ENCODE measurements around the gene AFF3.

The AFF3 gene

DNA sequence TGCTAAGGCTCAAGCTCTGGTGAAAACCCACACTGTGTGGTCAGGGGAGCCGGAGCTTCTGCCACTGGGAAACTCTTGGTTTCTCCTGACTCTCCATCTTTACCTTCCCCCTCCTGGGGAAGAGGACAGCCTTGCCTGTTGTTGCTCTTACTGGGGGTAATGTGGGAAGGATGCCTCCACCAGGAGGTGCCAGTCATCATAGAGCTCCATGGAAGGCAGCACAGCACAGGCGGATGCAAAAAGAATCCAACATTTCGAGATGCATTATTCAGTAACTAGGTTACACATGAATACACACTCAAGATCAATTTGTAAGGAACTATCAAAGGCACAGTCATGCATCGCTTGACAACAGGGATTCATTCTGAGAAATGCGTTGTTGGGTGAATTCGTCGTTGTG, 322.6 kb downstream of the AFF3 start:
- no peak; the same call in 1 of the 2 replicates for TF ChIP-seq CTCF (IDR thresholded peaks at IDR 0.05; ENCODE audit: low read depth, low read length)
- no peak for DNase-seq (ENCODE audit: extremely low read depth, low read depth)

DNA sequence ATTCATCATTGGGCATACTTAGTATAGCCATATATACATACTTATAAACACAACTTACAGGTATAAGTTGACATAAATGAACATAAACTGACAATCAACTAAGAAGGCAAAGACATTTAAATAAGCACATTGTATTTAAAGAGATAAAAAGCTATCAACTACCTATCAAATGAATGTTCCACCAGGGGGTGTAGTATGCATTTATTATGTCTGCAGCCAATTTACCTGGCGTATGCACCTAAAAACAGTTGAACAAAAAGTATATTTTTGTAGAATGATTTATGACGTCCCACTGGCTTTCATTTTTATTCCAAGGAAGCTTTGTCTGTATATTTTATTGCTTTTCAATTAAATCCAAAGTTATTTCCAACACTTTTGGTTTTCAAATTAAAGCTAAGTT, 323.5 kb downstream of the AFF3 start:
- no peak for TF ChIP-seq CTCF (IDR thresholded peaks at IDR 0.05; ENCODE audit: low read depth, low read length)
- no peak for DNase-seq (ENCODE audit: extremely low read depth, low read depth)

- TF ChIP-seq CTCF (IDR thresholded peaks at IDR 0.05; ENCODE audit: low read depth, low read length): no peak
- DNase-seq (ENCODE audit: extremely low read depth, low read depth): no peak
Observed at GRCh38 chr2:99816908-99817307, 325.5 kb downstream of the AFF3 start.

DNA sequence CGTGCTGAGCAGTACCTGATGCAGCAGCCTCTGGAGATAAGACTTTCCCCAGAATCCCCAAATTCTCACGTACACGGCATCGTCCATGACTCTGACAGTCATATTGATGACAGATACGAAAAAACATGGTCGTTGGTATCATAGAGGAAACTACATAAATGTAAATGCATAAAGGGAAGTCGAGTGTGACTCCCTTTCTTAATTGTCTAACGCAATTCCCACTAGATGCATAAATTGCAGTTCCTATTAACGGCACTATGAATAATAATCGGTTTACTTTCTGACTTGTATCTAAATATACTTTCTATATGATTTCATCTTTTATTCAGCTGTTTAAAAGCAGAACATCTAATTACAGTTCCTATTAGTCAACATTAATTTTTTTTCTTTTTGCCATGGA, 330.0 kb downstream of the AFF3 start:
- TF ChIP-seq CTCF (IDR thresholded peaks at IDR 0.05; ENCODE audit: low read depth, low read length): no peak
- no peak for DNase-seq (ENCODE audit: extremely low read depth, low read depth)

DNA sequence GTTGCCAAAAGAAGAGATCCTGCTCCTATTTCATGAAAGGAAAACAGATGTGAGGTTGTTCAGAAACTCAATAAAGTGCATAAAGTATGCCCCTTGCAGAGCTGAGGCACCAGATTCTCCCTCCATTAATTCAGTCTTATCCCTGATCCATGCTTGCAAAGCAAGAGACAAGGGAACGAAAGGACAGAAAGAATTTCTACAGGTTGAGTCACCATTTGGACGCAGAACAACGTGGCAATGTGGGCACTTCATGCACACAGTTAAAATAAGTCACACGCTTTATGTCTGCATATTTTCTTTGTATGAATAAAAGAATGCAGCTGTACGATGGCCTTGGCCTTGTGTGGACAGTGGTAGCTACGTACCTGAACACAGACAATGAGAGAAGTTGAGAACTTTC, 330.8 kb downstream of the AFF3 start:
- DNase-seq (ENCODE audit: extremely low read depth, low read depth): no peak

GRCh38 chr2:99810225-99810624, 332.2 kb downstream of the AFF3 start:
- DNase-seq (ENCODE audit: extremely low read depth, low read depth): no peak
- no peak for TF ChIP-seq CTCF (IDR thresholded peaks at IDR 0.05; ENCODE audit: low read depth, low read length)

More for the DNA sequence above, 330.8 kb downstream of the AFF3 start:
- no peak for TF ChIP-seq CTCF (IDR thresholded peaks at IDR 0.05; ENCODE audit: low read depth, low read length)

GRCh38 chr2:99809259-99809900, 333.0 kb downstream of the AFF3 start:
- no peak for TF ChIP-seq CTCF (IDR thresholded peaks at IDR 0.05; ENCODE audit: low read depth, low read length)
- DNase-seq (ENCODE audit: extremely low read depth, low read depth): no peak

Data from AG09319 (cell line).